Ecto neural progenitor cell (in vitro differentiated cells): ENCODE measurements around the gene LGALS9.
"Not testable (repeated sequence)": the region's sequence is repeated elsewhere in the genome, so short reads cannot be mapped to it uniquely, and the experiment has no call there.

Experiments
- DNase-seq: peaks from one replicate; pipeline ENCODE4 v3.0.0-alpha.2; 2018; ENCODE audit warnings: low spot score

LGALS9 gene

DNA sequence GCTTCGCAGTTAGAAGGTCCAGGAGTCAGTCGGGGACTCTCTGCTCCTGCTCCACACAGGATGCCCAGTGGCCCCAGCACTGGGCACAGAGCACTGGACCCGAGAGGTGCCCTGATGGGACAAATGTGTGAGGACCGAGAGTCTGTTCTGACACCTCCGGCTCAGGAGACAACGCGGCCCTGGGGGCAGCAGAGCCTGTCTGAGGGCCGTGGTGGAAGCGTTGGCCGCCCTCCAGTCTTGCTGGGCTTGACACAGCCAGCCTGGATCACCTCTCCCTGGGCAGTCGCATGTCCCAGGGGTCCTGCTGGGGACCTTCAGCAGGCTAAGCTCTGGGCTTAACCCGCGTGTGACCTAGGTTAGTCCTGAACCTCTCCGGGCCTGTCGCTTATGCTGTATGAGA is 23.1 kb downstream of the LGALS9 start:
- no peak for DNase-seq

DNA sequence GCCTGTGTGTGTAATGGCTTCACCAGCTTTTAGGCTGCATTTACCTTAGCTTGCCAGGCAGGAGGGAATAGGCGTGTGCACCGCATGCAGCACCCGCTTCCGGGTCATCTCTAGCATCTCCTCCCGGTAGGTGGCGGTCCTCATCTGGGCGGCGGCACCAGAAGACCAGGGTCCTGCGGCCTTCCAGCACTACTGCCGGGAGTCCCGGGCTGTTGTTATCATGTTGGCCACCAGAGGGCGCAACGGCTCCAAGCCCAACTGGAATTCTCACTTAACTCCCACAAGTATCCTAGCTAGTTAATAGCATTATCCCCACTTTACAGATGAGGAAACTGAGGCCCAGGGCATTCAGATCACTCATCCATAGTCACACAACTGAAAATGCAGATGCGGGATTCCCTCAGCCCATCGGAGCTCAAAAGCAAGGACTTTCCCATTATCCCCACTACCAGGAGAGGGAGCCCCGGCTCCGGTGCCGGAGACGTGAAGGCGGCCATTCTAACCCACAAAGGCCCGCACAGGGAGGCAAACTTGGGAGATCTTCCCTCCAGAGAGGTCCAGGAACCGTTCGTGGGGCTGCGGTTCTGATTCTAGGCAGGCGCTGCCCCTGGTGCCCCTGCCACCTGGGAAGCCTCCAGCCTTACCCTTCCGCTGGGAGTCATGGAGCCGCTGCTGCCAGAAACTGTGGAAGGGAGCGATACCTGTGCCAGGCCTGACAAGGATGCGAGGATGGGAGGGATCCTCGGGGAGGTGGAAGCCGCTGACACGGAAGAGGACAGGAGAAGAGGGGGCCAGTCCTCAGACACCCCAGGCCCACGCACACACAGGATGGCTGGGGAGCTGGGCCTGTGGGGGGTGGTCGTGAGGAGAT is 23.9 kb downstream of the LGALS9 start:
- peak; percentile 94 for DNase-seq

DNA sequence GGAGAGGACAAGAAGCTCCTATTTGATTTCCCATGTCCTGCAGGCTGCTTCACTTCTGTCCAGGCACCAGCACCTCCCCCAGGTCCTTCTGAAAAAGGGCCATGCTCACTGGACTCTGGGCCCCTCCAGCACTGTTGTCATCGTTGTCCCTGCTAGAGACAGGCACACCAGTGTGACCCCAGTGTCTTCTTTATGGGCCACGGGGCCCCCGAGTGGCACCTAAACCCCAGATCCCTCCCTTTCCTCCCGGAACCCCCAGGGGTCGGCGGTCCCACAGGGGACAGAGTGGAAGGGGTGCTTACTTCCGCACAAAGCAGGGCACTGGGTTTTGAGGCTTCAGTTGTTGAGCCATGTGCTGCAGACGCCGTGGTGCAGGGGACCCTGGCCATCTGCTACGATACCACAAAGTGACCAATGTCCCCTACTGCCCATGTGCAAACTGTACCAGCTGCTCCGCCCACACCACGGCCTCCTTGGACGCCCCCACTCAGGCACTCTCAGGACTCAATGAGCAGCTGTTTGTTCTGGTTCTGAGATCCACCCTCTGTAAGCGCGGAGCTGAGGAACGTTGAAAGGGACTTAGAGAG is 24.6 kb downstream of the LGALS9 start:
- DNase-seq = not testable (repeated sequence)

GRCh38 chr17:27656620-27657019 is 25.6 kb downstream of the LGALS9 start:
- DNase-seq = not testable (repeated sequence)

- DNase-seq = no peak
These were observed 26.6 kb downstream of the LGALS9 start for GRCh38 chr17:27657620-27658019.

DNA sequence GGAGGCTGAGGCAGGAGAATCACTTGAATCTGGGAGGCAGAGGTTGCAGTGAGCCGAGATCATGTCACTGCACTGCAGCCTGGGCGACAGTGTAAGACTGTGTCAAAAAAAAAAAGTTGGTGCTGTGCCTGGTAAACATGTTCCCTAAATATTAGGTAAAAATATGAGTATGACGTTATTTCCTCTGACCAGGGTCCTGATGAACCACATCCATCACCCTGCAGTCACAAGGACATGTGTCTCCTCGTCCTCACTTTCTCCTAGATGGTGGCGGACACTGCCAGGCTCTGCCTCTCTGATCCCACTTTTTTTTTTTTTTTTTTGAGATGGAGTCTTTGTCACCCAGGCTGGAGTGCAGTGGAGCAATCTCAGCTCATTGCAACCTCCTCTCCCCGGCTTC is 28.7 kb downstream of the LGALS9 start:
- no peak for DNase-seq

DNA sequence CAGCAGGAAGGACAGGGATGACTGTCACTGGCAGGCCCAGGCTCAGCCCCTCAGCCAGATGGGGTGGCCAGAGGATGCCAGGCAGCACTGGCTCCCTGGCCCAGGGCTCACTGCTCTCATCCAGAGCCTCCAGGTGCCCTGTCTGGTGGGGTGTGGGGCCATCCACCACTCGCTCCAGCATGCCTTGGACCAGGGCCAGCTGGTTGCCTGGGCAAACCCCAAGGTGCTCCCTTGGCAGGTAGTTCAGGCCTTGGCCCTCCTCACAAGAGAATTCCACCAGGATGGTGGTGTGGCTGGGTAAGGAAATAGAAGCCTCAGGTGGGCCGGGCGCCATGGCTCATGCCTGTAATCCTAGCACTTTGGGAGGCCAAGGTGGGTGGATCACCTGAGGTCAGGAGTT is 29.4 kb downstream of the LGALS9 start:
- DNase-seq = no peak

DNA sequence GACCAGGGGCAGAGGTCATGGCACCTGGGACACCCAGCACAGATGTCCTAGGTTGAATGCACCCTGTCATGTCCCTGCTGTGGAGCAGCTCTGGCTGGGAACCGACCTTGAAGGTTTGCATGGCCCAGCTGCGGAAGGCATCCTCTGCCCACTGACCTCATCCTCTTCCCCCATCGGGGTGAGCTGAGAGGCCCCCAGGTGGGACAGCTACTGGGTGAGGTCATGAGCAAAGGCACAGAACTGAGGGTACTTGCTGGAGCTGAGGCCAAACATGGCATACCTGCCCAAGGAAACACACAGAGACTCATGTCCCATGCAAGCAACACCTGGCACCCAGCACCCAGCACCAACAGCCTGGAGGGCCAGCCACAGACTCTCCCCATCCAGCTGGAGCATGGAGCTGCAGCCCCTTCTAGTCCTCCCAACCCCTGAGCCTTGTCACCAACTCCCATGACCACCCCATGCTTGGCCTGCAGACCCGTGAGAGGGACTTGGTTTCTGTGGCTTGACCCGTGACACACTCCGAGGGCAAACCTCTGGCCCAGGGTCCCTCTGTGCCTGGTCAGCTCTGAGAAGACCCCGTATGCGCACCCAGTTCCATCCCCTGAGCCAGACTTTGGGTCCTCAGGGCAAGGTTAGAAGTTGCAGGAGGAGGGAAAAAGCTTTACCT is 33.1 kb downstream of the LGALS9 start:
- no peak for DNase-seq

DNA sequence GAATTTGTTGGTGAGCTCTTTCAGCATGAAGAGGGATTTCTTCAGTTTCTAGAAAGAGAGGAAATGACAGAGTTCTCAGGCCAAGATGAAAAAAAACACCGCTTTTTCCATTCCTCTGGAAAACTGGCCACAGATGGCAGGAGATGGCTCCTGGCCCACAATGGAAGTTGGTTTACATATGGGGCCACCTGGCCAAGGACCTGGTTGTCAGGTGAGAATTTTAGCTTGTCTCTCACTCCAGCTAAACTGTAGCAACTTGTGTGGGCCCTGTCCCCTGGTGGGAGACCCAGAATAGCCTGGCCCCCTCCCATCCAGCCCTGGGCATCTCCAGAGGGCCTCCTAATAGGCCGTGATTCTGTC is 33.6 kb downstream of the LGALS9 start:
- DNase-seq = no peak

DNA sequence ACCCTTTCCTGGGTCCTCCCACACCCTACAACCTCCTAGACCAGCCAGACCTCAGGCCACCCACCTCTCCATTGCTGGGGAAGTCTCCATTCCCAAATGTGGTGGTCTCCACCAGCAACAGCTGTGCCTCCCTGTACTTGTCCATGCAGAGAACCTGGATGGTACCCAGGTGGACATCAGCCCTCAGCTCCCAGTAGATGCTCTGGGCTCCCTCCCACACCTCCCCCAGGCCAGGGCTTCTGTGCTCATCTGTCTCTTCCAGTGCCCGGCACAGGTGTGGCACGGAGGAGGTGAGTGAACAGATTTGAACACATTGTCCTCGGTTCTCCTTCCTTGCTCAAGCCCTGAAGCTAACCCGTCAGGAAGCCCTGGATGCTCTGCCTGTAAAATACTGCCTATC is 34.6 kb downstream of the LGALS9 start:
- no peak for DNase-seq

DNA sequence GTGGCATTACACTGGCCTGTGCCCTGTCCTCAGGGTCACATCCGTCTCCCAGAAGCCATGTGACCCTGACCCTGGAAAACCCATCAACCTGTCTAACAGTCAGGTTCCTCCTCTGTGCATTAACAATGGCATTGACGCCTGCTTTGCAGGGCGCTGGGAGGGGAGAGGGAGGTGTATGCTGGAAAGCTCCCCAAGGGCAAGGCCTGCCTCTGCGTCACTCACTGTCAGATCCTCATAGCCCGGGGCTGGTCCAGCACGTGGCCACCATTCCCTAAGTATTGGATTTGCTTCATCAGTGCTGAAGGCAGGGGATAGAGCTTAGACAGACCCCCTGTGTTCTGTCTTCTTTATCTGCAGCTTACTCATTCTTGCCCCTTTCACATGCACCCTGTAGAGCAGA is 35.3 kb downstream of the LGALS9 start:
- not testable (repeated sequence) for DNase-seq

DNA sequence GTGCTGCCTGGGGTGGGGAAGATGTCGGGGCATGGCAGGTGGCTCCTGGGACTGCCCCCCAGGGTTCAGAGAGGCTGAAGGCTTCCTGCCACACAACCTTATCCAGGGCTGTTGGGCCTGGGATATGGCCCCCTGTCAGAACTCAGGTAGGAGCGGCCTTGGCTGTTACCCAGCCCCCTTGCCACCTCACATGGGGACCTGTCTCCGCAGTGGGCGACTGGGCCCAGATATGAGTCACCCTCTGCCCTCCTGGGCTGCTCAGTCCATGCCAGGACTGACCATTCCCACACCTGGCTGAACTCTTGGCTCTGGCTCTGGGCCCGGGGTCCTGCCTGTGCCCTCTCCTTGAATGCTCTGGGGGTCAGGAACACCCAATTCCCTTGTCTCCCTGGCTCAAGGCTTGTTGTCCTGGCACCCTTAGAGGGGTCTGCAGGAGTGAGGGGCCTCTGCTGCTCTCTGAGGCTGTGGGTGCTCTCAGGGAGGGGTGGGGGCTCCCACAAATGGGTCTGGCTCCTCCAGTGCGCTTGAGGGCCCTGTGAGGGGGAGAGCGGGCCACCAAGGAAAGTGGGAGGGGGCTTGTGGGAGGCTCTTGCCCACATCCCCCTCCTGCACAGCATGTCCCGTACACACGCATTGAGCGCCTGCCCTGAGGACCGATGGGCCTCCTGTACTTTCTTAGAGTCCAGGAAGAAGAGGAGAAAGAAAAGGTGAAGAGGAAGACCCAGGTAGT is 36.0 kb downstream of the LGALS9 start:
- no peak for DNase-seq

DNA sequence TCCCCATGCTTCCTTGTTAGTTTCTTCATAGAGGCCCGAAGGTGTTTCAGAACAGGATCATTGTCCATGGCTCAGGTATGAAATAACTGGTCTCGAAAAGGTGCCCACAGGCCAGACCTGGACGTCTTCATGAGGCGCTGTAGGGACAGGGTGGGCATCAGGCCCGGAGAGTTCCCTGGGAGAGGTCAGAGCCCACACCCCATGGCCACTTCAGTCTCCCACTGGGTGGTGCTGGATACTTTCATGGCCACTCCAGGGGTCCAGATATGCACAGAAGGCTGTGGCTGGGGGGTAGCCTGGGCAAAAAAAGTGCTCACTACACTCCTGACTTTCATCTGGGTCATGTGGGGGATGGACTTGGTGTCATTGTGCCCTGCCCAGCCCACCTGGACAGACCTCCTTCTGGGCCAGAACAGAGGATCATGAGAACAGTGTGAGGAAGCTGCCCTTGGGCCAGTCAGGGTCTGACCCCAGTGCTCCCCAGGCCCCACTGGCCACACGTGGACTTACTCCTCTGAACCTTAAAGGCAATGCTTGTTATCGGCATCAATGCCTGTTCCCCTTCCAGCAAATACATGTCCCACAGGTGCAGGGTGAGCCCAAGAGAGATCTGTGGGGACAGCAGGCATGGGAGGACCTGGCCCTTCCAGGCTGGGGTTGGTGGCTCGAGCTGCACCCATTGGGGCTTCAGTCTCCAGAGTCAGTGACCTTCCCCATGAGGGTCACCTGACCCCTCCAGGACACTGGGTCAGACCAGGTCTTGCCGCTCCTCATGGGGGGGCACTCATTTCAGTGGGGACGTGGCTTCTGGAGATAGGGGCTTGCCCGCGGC is 36.9 kb downstream of the LGALS9 start:
- DNase-seq = no peak

DNA sequence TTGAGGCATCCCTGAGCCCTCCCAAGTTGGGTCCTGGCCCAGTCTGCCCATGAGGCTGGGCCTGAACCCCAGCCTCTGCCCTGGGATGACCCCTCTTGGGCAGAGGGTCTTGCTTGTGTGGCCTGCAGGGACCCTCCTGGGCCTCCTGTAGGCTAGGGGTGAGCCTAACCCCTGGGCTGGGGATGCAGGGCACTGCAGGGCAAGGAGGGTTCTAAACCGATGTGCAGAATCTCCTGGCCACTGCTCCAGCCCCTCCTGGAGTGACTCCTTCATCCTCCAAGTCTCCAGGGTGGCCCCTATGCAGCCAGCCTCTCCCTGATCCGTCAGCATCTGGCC is 37.5 kb downstream of the LGALS9 start:
- DNase-seq = no peak

DNA sequence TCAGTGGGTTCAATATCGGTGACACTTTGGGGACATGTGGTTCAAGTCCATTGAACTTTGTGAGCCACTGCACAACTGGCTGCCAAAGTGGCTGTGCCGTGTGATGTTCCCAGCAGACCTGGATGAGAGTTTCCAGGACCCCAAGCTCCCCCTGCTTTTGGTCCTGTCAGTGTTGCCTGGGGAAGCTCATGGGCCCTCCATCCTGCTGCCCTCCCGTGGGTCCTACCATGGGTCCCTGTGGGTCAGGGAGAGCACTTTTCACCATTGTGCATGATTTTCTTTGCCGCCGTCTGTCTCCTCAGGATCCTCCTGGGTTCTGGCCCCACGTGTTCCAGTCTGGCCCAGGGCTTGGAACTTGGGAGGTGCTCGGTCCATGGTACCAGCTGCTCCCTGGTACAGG is 38.1 kb downstream of the LGALS9 start:
- DNase-seq = no peak

GRCh38 chr17:27669850-27670249 is 38.9 kb downstream of the LGALS9 start:
- no peak for DNase-seq

DNA sequence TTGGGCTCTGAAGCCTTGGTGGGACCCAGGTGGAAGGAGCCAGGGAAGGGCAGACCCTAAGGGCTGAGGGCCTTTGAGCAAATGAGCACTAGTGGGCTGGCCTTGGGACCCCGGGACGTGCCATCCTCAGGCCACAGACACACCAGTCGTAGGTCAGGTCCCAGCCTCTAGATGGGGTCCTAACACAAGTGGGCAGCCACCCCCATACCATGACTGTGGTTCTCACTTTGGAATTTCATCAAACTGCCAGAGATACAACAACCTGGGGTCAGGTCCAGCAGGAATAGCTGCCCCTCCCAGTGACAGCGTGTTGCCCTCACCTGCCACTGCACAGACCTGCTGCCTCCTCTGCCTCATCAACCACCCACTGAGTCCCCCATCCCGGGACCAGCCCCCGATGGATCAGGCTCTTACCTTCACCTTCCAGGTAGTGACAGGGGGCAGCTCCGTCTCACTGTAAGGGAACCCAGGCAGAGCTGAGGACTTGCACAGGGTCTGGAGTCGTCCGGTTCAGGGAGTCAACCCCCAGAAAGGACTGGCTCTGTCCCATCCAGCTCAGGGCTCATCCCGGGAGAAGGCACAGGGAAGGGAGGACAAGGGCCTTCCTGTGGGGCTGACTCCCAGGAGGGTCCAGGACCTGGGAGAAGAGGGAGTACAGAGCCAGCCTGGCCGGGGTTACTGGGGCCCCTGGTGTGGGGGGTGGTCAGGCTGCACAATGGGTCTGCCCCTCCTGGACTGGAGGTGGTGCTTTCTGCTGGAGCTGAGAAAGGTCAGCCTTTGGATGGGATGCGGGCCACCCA is 40.0 kb downstream of the LGALS9 start:
- peak; percentile 42 for DNase-seq

DNA sequence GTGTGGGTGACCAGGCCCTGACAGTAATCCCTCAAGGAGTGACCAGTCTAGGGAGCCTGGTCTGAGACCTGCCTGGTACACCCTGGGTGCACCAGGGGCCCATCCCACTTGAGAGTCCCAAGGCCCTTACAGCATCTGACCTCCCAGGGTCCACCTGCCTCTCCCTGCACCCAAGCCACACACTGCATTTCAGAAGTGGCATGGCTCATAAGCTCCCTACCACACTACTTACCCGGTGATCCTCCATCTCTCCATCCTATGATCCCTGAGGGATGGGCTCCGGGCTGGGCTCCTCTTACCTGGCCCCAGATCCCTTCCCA is 40.6 kb downstream of the LGALS9 start:
- DNase-seq = no peak

DNA sequence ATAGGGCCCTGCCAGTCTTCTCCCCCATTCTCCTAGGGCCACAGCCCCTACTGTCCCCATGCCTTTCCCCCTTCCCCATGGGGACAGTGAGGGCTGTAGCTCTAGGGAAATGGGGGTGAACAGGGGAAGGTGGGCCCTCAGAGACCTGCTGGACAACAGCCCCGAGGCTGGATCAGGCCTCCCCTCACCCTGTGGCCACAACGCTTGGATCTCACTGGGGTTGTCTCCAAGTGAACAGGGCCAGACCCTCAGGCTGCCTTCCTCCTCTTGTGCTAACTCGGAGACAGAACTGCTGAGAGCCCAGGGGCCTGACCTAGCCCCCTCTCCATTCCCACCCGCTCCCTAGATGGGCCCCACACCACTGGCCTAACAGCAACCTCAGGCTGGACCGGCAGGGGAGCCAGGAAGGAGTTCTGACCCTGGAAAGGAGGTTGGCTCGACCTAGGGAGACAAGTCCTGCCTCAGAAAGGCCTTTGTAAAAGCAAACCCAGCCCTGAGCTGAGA is 41.0 kb downstream of the LGALS9 start:
- DNase-seq = not testable (repeated sequence)

GRCh38 chr17:27674335-27674734 is 43.3 kb downstream of the LGALS9 start:
- peak; percentile 34 for DNase-seq

- DNase-seq = no peak
These were observed 46.2 kb downstream of the LGALS9 start for GRCh38 chr17:27677191-27677590.
